GM13976 (cell line): ENCODE results near the gene CXXC4.

Experiments used
- DNase-seq: peaks from one replicate; pipeline ENCODE4 v3.0.0; 2012; ENCODE audit warnings: low spot score
- in situ Hi-C: fragments of 300-500 bp; cut with MboI; formaldehyde crosslinking; loops from one replicate; pipeline ENCODE4 v1.12.0; 2022; ENCODE audit warnings: low sequenced_read_pairs, mixed read lengths, inconsistent platforms; ENCODE audit not compliant: unreplicated experiment
- TF ChIP-seq, protein P1 (sequence below): IDR thresholded peaks from 2 replicates; pipeline ENCODE4 v1.5.1; 2012; ENCODE audit warnings: borderline replicate concordance, mild to moderate bottlenecking; ENCODE audit not compliant: insufficient read depth; ENCODE audit errors: extremely low read depth, missing control alignments, control extremely low read depth

Gene CXXC4

DNA sequence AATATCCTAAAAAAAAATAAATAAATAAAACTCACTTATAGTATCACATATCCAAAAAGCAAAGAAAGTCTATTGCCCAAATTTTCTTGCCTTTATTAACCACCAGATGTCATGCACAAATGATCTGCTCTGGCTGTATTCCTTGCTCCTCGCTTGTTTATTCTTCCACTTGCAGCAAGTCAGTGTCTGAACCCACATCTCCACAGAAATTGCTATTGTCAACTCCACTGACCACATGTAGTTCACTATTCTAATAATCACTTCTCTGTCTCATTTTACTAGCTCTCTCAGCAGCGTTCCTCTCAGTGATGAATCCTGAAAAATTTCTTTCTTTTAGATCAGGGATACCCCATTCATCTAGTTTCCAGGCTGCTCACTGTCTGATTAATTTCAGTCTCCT is 29.3 kb upstream of the CXXC4 start:
- TF ChIP-seq, protein P1, sequence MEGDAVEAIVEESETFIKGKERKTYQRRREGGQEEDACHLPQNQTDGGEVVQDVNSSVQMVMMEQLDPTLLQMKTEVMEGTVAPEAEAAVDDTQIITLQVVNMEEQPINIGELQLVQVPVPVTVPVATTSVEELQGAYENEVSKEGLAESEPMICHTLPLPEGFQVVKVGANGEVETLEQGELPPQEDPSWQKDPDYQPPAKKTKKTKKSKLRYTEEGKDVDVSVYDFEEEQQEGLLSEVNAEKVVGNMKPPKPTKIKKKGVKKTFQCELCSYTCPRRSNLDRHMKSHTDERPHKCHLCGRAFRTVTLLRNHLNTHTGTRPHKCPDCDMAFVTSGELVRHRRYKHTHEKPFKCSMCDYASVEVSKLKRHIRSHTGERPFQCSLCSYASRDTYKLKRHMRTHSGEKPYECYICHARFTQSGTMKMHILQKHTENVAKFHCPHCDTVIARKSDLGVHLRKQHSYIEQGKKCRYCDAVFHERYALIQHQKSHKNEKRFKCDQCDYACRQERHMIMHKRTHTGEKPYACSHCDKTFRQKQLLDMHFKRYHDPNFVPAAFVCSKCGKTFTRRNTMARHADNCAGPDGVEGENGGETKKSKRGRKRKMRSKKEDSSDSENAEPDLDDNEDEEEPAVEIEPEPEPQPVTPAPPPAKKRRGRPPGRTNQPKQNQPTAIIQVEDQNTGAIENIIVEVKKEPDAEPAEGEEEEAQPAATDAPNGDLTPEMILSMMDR = no peak
- in situ Hi-C loops = no loop called here
- no peak for DNase-seq

DNA sequence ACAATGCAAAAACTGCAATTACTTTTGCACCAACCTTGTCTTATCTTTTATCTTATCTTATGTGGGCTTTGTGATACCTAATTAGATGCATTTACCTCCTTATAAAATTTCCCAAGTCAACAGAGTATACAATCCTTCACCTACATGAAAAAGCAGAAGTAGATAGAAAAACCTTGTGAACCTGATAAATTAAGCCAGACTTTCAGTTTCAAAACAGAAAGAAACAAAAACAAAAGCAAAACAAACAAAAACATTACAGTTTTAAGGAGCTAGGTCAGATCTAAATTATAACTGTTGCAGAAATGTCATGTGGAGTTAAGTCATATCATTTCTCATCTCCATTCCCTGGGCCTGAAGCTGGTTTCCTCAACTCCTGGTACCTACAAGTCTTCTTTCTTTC is 24.9 kb upstream of the CXXC4 start:
- no peak for DNase-seq
- TF ChIP-seq, protein P1 = no peak
- in situ Hi-C loops = no loop called here

DNA sequence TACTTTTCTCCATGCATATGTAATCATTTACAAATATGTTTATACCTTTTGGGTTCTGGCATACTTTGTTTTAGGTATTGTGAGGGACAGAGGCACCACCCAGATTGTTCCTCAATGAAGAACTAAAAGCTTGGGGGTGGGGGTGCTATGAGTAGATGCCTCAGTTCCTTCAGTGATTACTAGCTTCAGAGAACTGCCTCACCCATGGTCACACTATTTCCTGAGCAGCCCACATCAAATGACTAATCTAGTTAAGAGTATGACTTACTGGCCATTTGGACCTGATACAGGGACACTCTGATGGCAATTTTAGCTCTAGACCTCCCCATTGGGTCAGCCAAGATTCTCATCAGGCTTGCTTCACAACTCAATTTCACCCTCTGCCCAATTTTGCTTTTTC is 22.2 kb upstream of the CXXC4 start:
- no peak for DNase-seq
- in situ Hi-C loops = no loop called here
- TF ChIP-seq, protein P1 = no peak

DNA sequence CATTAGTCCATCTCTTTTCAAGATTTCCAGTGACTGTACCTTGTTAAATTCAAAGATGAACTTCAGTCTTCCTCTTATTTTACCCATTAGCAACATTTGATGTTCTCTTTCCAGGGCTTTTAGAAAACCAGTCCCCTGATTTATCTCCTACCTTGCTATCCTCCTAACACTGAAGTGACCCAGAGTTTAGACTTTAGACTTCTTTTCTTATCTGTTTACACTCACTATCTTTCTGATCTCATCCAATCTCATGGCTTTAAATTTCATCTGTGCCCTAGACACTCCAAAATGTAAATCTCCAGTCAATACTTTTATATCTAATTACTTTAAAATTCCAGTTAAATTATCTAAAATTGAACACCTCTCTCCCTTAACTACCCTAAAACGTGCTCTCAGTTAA is 13.5 kb upstream of the CXXC4 start:
- in situ Hi-C loops = no loop called here
- TF ChIP-seq, protein P1 = no peak
- DNase-seq = no peak

DNA sequence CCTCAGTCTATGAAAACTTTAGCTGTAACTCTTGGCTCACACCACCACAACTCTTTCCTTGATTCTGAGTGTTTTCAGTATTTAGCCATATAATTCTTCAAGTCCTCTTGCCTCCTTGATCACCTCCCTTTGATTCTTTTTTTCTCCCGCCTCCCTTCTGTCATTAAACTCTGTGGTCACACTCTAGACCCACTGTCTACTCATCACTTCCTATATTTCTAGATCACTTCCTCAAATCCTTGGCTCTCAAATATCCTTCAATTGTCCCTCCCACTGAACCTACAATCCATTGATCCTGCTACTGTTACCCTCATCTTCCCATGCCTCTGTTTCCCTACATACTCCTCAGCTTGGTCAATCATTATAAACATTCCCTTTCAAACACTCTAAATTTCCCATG is 12.4 kb upstream of the CXXC4 start:
- in situ Hi-C loops = no loop called here
- DNase-seq = no peak
- TF ChIP-seq, protein P1 = no peak

DNA sequence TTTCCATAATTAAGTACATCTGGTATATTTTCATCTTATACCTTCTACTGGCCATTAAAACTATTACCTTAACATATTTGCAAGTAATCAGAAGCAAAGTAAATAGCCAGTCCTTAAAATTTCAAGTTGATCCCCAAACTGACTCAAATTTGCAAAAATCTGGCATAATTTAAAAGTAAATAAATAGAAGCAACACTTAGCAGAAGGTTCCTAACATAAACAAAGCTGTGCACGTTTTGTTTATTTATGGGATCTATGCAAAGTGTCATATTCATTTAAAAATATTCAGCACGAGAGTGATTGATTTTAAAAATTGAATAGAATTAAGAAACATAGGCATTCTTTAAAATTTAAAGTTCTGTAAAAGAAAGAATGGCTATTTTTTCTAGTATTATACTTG is 9.8 kb upstream of the CXXC4 start:
- DNase-seq = no peak
- TF ChIP-seq, protein P1 = no peak
- in situ Hi-C loops = no loop called here

DNA sequence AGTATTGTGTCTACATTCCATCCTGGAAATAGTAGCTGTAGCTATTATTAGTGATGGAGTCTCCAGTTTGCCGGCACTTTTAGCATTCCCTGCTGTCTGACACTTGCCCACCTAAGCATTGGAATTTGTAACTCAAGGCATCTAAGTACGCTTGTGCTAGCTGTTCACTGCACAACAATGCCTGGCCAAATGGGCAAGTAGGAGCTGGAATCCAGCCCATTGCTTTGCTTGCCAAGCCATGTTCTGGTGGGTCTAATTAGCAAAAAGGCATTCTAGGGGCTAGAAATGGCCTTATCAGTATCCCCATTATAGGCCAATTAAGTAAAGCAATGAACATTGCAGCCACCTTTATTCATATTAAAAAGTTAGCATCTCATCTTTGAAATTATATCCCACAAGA is 7.8 kb upstream of the CXXC4 start:
- TF ChIP-seq, protein P1 = no peak
- DNase-seq = no peak
- in situ Hi-C loops = no loop called here
